Measurements from ENCODE around the gene FGFBP1. TPM values are rescaled to one million over a fixed set of nuclear protein-coding genes. Genes with fewer than 3 reads are reported as not detected.

FGFBP1 gene
- polyA plus RNA-seq, 1 donor from 2014 or later = not detected

GRCh38 chr4:15891312-15891711 is 47.2 kb downstream of the FGFBP1 start:
- H3K36me3 ChIP-seq (ENCODE audit: insufficient read depth, low read length) = no peaks in the 10 kb centered on the region
- no peaks in the 10 kb centered on the region for H3K9me3 ChIP-seq (ENCODE audit: low read length)
- H4K20me1 ChIP-seq (ENCODE audit: insufficient read depth) = no peaks in the 10 kb centered on the region
- H3K27me3 ChIP-seq (ENCODE audit: insufficient read depth, low read depth, low read length) = no peaks in the 10 kb centered on the region
- TF ChIP-seq POLR2AphosphoS5 (IDR thresholded peaks at IDR 0.05) = no peak
- no peak for TF ChIP-seq EZH2 (IDR thresholded peaks at IDR 0.05; ENCODE audit: borderline replicate concordance, insufficient read depth, low read length, poor library complexity, severe bottlenecking)
- no peak for TF ChIP-seq RAD21 (conservative IDR thresholded peaks at IDR 0.05)
- no peak for TF ChIP-seq MXI1 (conservative IDR thresholded peaks at IDR 0.05; ENCODE audit: poor library complexity, severe bottlenecking)
- no peak for TF ChIP-seq EP300 (conservative IDR thresholded peaks at IDR 0.05; ENCODE audit: poor library complexity, severe bottlenecking)
- TF ChIP-seq, protein P1, sequence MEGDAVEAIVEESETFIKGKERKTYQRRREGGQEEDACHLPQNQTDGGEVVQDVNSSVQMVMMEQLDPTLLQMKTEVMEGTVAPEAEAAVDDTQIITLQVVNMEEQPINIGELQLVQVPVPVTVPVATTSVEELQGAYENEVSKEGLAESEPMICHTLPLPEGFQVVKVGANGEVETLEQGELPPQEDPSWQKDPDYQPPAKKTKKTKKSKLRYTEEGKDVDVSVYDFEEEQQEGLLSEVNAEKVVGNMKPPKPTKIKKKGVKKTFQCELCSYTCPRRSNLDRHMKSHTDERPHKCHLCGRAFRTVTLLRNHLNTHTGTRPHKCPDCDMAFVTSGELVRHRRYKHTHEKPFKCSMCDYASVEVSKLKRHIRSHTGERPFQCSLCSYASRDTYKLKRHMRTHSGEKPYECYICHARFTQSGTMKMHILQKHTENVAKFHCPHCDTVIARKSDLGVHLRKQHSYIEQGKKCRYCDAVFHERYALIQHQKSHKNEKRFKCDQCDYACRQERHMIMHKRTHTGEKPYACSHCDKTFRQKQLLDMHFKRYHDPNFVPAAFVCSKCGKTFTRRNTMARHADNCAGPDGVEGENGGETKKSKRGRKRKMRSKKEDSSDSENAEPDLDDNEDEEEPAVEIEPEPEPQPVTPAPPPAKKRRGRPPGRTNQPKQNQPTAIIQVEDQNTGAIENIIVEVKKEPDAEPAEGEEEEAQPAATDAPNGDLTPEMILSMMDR (IDR thresholded peaks at IDR 0.05; ENCODE audit: poor library complexity, severe bottlenecking) = no peak
- TF ChIP-seq TAF1 (IDR thresholded peaks at IDR 0.05; ENCODE audit: low read depth) = no peak
- no peak for TF ChIP-seq REST (IDR thresholded peaks at IDR 0.05; ENCODE audit: borderline replicate concordance)
- no peak overlapping the region for H2AFZ ChIP-seq (ENCODE audit: low read depth, low read length)
- no peak overlapping the region for H3K27ac ChIP-seq (ENCODE audit: low read length)
- H3K4me3 ChIP-seq (ENCODE audit: low read length) = no peak overlapping the region
- no peaks in the 10 kb centered on the region for H3K9me2 ChIP-seq (ENCODE audit: insufficient read depth, low read length)
- H3F3A ChIP-seq (ENCODE audit: insufficient read depth, low read length, poor library complexity, severe bottlenecking) = no peaks in the 10 kb centered on the region
- H3K4me2 ChIP-seq (ENCODE audit: low read length) = no peak overlapping the region
- no peaks in the 10 kb centered on the region for H3K79me2 ChIP-seq (replicated peaks; ENCODE audit: insufficient read depth, low read length)
- no peak overlapping the region for H3K9ac ChIP-seq (ENCODE audit: low read length)

DNA sequence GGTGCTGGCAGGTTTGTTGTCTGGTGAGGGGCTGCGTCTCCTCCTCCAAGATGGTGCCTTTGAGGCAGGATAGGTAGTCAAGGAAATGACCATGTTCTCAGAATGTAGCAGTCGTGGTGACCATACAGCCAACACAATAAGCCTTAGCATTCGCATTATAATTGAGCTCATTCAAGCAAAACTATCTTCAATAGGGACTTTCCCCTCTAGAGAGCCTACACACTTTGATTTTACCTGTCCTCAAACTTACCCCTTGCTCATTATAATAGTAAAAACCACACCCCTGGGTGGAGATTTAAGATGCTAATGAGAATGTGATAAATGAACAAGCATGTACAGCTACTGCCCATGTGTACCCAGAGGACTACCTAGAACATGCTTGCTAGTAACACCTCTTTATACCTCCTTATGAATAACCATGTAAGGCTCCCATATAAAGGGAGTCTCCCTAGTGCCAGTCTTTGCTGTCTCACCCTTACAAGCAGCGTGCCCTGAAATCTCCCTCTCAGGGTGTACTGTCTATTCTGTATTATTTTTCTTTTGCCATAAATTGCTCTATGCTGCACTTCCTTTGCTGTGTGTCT is 48.2 kb downstream of the FGFBP1 start:
- Histone ChIP-seq H2AFZ (ENCODE audit: low read depth, low read length) (no peak overlapping the region), H3F3A (ENCODE audit: insufficient read depth, low read length, poor library complexity, severe bottlenecking) (no peaks in the 10 kb centered on the region), H3K4me2 (ENCODE audit: low read length) (no peak overlapping the region), H3K9me2 (ENCODE audit: insufficient read depth, low read length) (no peaks in the 10 kb centered on the region), H3K79me2 (replicated peaks; ENCODE audit: insufficient read depth, low read length) (no peaks in the 10 kb centered on the region), H3K9me3 (ENCODE audit: low read length) (no peaks in the 10 kb centered on the region), H3K27me3 (ENCODE audit: insufficient read depth, low read depth, low read length) (no peaks in the 10 kb centered on the region), H3K4me3 (ENCODE audit: low read length) (no peak overlapping the region), H3K9ac (ENCODE audit: low read length) (no peak overlapping the region), H3K36me3 (ENCODE audit: insufficient read depth, low read length) (no peaks in the 10 kb centered on the region), H4K20me1 (ENCODE audit: insufficient read depth) (no peaks in the 10 kb centered on the region), H3K27ac (ENCODE audit: low read length) (no peak overlapping the region)
- no peak for TF ChIP-seq RAD21 (conservative IDR thresholded peaks at IDR 0.05)

GRCh38 chr4:15888515-15888914 is 50.0 kb downstream of the FGFBP1 start:
- Histone ChIP-seq H3K36me3 (ENCODE audit: insufficient read depth, low read length) (no peaks in the 10 kb centered on the region), H4K20me1 (ENCODE audit: insufficient read depth) (no peaks in the 10 kb centered on the region), H3K27me3 (ENCODE audit: insufficient read depth, low read depth, low read length) (no peaks in the 10 kb centered on the region), H3F3A (ENCODE audit: insufficient read depth, low read length, poor library complexity, severe bottlenecking) (no peaks in the 10 kb centered on the region), H3K79me2 (replicated peaks; ENCODE audit: insufficient read depth, low read length) (no peaks in the 10 kb centered on the region), H3K9me3 (ENCODE audit: low read length) (no peaks in the 10 kb centered on the region), H2AFZ (ENCODE audit: low read depth, low read length) (no peak overlapping the region), H3K4me3 (ENCODE audit: low read length) (no peak overlapping the region), H3K9ac (ENCODE audit: low read length) (no peak overlapping the region), H3K9me2 (ENCODE audit: insufficient read depth, low read length) (no peaks in the 10 kb centered on the region), H3K27ac (ENCODE audit: low read length) (no peak overlapping the region), H3K4me2 (ENCODE audit: low read length) (no peak overlapping the region)
- TF ChIP-seq MXI1 (conservative IDR thresholded peaks at IDR 0.05; ENCODE audit: poor library complexity, severe bottlenecking) (no peak), SMC3 (conservative IDR thresholded peaks at IDR 0.05; ENCODE audit: poor library complexity) (no peak), EP300 (conservative IDR thresholded peaks at IDR 0.05; ENCODE audit: poor library complexity, severe bottlenecking) (no peak), TAF1 (IDR thresholded peaks at IDR 0.05; ENCODE audit: low read depth) (no peak), POLR2AphosphoS5 (IDR thresholded peaks at IDR 0.05) (no peak), EZH2 (IDR thresholded peaks at IDR 0.05; ENCODE audit: borderline replicate concordance, insufficient read depth, low read length, poor library complexity, severe bottlenecking) (no peak), RAD21 (conservative IDR thresholded peaks at IDR 0.05) (no peak), REST (IDR thresholded peaks at IDR 0.05; ENCODE audit: borderline replicate concordance) (no peak)
- TF ChIP-seq, protein P1 (IDR thresholded peaks at IDR 0.05; ENCODE audit: poor library complexity, severe bottlenecking) = no peak

Data from neural cell (in vitro differentiated cells).